Smooth muscle cell (in vitro differentiated cells): Measurements from ENCODE around the gene GABRR1. TPM values are rescaled to one million over a fixed set of nuclear protein-coding genes. Genes with fewer than 3 reads are reported as not detected.
A peak's percentile ranks its signal among the peaks of the same experiment; 100 is the strongest.

Source experiments
- DNase-seq: peaks from one replicate; lab custom pipeline; 2025; ENCODE audit not compliant: unreplicated experiment; lab: John Stamatoyannopoulos, UW
- H2AFZ ChIP-seq: fragments of 200-600 bp; sonication (generic); 2 replicates; pipeline ENCODE4 v1.6.0; 2016; ENCODE audit warnings: antibody characterized with exemption, low read depth, mild to moderate bottlenecking
- H3F3A ChIP-seq: fragments of 200-600 bp; sonication (generic); 2 replicates; pipeline ENCODE4 v1.6.0; 2017; ENCODE audit warnings: antibody characterized with exemption, low read depth
- H3K27ac ChIP-seq: fragments of 200-600 bp; sonication (generic); 2 replicates; pipeline ENCODE4 v1.5.1; 2016; ENCODE audit warnings: low read depth, mild to moderate bottlenecking
- H3K27me3 ChIP-seq: fragments of 200-600 bp; sonication (generic); 2 replicates; pipeline ENCODE4 v1.6.1; 2016; ENCODE audit warnings: low read depth, mild to moderate bottlenecking
- H3K36me3 ChIP-seq: fragments of 200-600 bp; sonication (generic); 2 replicates; pipeline ENCODE4 v1.5.1; 2016; ENCODE audit warnings: low read depth
- H3K4me1 ChIP-seq: fragments of 200-600 bp; sonication (generic); 2 replicates; pipeline ENCODE4 v1.5.1; 2016; ENCODE audit warnings: low read depth
- H3K4me2 ChIP-seq: fragments of 200-600 bp; sonication (generic); 2 replicates; pipeline ENCODE4 v1.6.0; 2016; ENCODE audit warnings: mild to moderate bottlenecking
- H3K4me3 ChIP-seq: fragments of 200-600 bp; sonication (generic); 2 replicates; pipeline ENCODE4 v1.5.1; 2016; ENCODE audit warnings: mild to moderate bottlenecking
- H3K79me2 ChIP-seq: fragments of 200-600 bp; sonication (generic); 2 replicates; pipeline ENCODE4 v1.6.0; 2016; ENCODE audit warnings: low read depth, mild to moderate bottlenecking
- H3K9ac ChIP-seq: fragments of 200-600 bp; sonication (generic); 2 replicates; pipeline ENCODE4 v1.6.0; 2016; ENCODE audit warnings: low read depth
- H3K9me3 ChIP-seq: fragments of 200-600 bp; sonication (generic); replicated peaks from 2 replicates; pipeline ENCODE4 v1.5.1; 2016; ENCODE audit warnings: low read depth
- H4K20me1 ChIP-seq: fragments of 200-600 bp; sonication (generic); 2 replicates; pipeline ENCODE4 v1.6.0; 2016; ENCODE audit warnings: low read depth
- CTCF ChIP-seq: fragments of 200-600 bp; sonication (generic); IDR thresholded peaks from 2 replicates; pipeline ENCODE4 v1.5.1; 2017; ENCODE audit warnings: borderline replicate concordance, mild to moderate bottlenecking, antibody characterized with exemption; ENCODE audit not compliant: insufficient read depth, poor library complexity, severe bottlenecking
- WGBS: methylation state at CpG from one replicate; pipeline ENCODE4 v1.1.7; 2016; ENCODE audit warnings: low lambda C conversion rate; 5-methylcytosine and 5-hydroxymethylcytosine counted together
- polyA plus RNA-seq: library from polyadenylated mRNA; unstranded; fragments of >200 nt; fragmentation: Nextera tagmentation; extraction: Ambion mirVana; gene quantifications from 2 replicates; pipeline ENCODE4 v1.2.1, GENCODE V29; 2016
- total RNA-seq: library from RNA; depleted of rRNA; stranded (reverse); fragments of >200 nt; gene quantifications from 2 replicates; pipeline ENCODE4 v1.2.3, GENCODE V29; 2014

GABRR1 gene
- total and polyA plus RNA-seq, 2 experiments from 2014 or later: not detected

- Histone ChIP-seq H3F3A (no peaks in the 10 kb centered on the region), H3K4me3 (peak overlapping the region; percentile 71), H3K27me3 (no peaks in the 10 kb centered on the region), H3K4me1 (peaks cover 6% of the 10 kb centered on the region), H2AFZ (peak overlapping the region; percentile 72), H3K9ac (peak overlapping the region; percentile 70), H3K79me2 (peaks cover 3% of the 10 kb centered on the region), H3K9me3 (no peaks in the 10 kb centered on the region), H3K27ac (peak overlapping the region; percentile 0), H3K36me3 (no peaks in the 10 kb centered on the region), H3K4me2 (peak overlapping the region; percentile 98), H4K20me1 (peaks cover 2% of the 10 kb centered on the region)
- no peak for DNase-seq
- 22% methylated on average over 26 of the region's 26 CpGs for WGBS
- no peak for TF ChIP-seq CTCF
Observed at GRCh38 chr6:89146718-89147700, 70.1 kb downstream of the GABRR1 start.

GRCh38 chr6:89145956-89146717 is 71.0 kb downstream of the GABRR1 start, which contains the start of gene PM20D2:
Gene PM20D2 (plus strand): TSS chr6:89146055. CDS start chr6:89146145, 90 bp downstream.
- peak within 1 kb of the TSS; percentile 71 for H3K4me3 ChIP-seq
- H3K36me3 ChIP-seq: no peaks in the 10 kb centered on the region
- peaks cover 6% of the 10 kb centered on the region for H3K4me1 ChIP-seq
- H3K79me2 ChIP-seq: peaks cover 3% of the 10 kb centered on the region
- H3F3A ChIP-seq: no peaks in the 10 kb centered on the region
- TF ChIP-seq CTCF: no peak
- peak within 1 kb of the TSS; percentile 72 for H2AFZ ChIP-seq
- H3K9me3 ChIP-seq: no peaks in the 10 kb centered on the region
- H3K27me3 ChIP-seq: no peaks in the 10 kb centered on the region
- H3K4me2 ChIP-seq: peak within 1 kb of the TSS; percentile 98
- peak within 1 kb of the TSS; percentile 70 for H3K9ac ChIP-seq
- peaks cover 2% of the 10 kb centered on the region for H4K20me1 ChIP-seq
- H3K27ac ChIP-seq: peak within 1 kb of the TSS; percentile 11
- WGBS: under 1% methylated on average over 78 of the region's 102 CpGs
- DNase-seq: no peak

- H2AFZ ChIP-seq: peak overlapping the region; percentile 72
- H3K4me2 ChIP-seq: peak overlapping the region; percentile 98
- H3K9ac ChIP-seq: peak overlapping the region; percentile 70
- DNase-seq: no peak
- H3K27me3 ChIP-seq: no peaks in the 10 kb centered on the region
- peaks cover 2% of the 10 kb centered on the region for H4K20me1 ChIP-seq
- no peak for TF ChIP-seq CTCF
- H3K79me2 ChIP-seq: peaks cover 3% of the 10 kb centered on the region
- H3K36me3 ChIP-seq: no peaks in the 10 kb centered on the region
- 13% methylated on average over 17 of the region's 17 CpGs for WGBS
- peak overlapping the region; percentile 71 for H3K4me3 ChIP-seq
- no peaks in the 10 kb centered on the region for H3K9me3 ChIP-seq
- H3K27ac ChIP-seq: no peak overlapping the region
- peaks cover 8% of the 10 kb centered on the region for H3K4me1 ChIP-seq
- no peaks in the 10 kb centered on the region for H3F3A ChIP-seq
Observed at GRCh38 chr6:89145091-89145955, 71.8 kb downstream of the GABRR1 start.
